Neural cell (in vitro differentiated cells): ENCODE results near the gene NGDN. TPM values are rescaled to one million over a fixed set of nuclear protein-coding genes. Genes with fewer than 3 reads are reported as not detected.

Experiments used
- H2AFZ ChIP-seq: fragments of 200-600, 300-800 bp; sonication (generic), shearing (Covaris generic); 2 replicates; pipeline ENCODE4 v1.6.0; 2014; ENCODE audit warnings: low read depth, mild to moderate bottlenecking, antibody characterized with exemption, low read length, moderate library complexity
- H3F3A ChIP-seq: fragments of 200-600 bp; shearing (Covaris generic); 2 replicates; pipeline ENCODE4 v1.6.1; 2016; ENCODE audit warnings: mild to moderate bottlenecking, moderate library complexity, mixed read lengths, antibody characterized with exemption, low read length; ENCODE audit not compliant: insufficient read depth, poor library complexity, severe bottlenecking
- H3K27ac ChIP-seq: fragments of 200-600, 300-800 bp; sonication (generic), shearing (Covaris generic); 2 replicates; pipeline ENCODE4 v1.5.1; 2014; ENCODE audit warnings: mild to moderate bottlenecking, low read length, moderate library complexity
- H3K27me3 ChIP-seq: fragments of 300-800, 200-600 bp; sonication (generic), shearing (Covaris generic); 2 replicates; pipeline ENCODE4 v1.6.0; 2014; ENCODE audit warnings: mild to moderate bottlenecking, low read depth, low read length, moderate library complexity; ENCODE audit not compliant: insufficient read depth
- H3K36me3 ChIP-seq: fragments of 300-800, 200-600 bp; sonication (generic), shearing (Covaris generic); 2 replicates; pipeline ENCODE4 v1.5.1; 2014; ENCODE audit warnings: mild to moderate bottlenecking, antibody characterized with exemption, low read length, moderate library complexity; ENCODE audit not compliant: insufficient read depth
- H3K4me2 ChIP-seq: fragments of 300-800, 200-600 bp; sonication (generic), shearing (Covaris generic); 2 replicates; pipeline ENCODE4 v1.6.0; 2014; ENCODE audit warnings: mild to moderate bottlenecking, low read length
- H3K4me3 ChIP-seq: fragments of 300-800, 200-600 bp; sonication (generic), shearing (Covaris generic); 2 replicates; pipeline ENCODE4 v1.5.1; 2014; ENCODE audit warnings: mild to moderate bottlenecking, low read length, moderate library complexity
- H3K79me2 ChIP-seq: fragments of 200-600 bp; shearing (Covaris generic); replicated peaks from 2 replicates; pipeline ENCODE4 v1.6.0; 2014; ENCODE audit warnings: mild to moderate bottlenecking, low read length, moderate library complexity; ENCODE audit not compliant: insufficient read depth
- H3K9ac ChIP-seq: fragments of 300-800, 200-600 bp; sonication (generic), shearing (Covaris generic); 2 replicates; pipeline ENCODE4 v1.6.1; 2016; ENCODE audit warnings: mild to moderate bottlenecking, low read length, mixed read lengths
- H3K9me2 ChIP-seq: fragments of 200-600 bp; shearing (Covaris generic); 2 replicates; pipeline ENCODE4 v1.6.1; 2016; ENCODE audit warnings: mild to moderate bottlenecking, low read length, mixed read lengths; ENCODE audit not compliant: insufficient read depth
- H3K9me3 ChIP-seq: fragments of 200-600, 300-800 bp; sonication (generic), shearing (Covaris generic); 2 replicates; pipeline ENCODE4 v1.6.1; 2016; ENCODE audit warnings: mild to moderate bottlenecking, mixed run types, low read length, moderate library complexity, mixed read lengths
- H4K20me1 ChIP-seq: fragments of 200-600 bp; shearing (Covaris generic); 2 replicates; pipeline ENCODE4 v1.6.1; 2016; ENCODE audit warnings: mild to moderate bottlenecking, mixed run types; ENCODE audit not compliant: insufficient read depth
- CTCF ChIP-seq: fragments of 450-650 bp; IDR thresholded peaks from 2 replicates; pipeline ENCODE4 v1.5.1; 2014; ENCODE audit warnings: antibody characterized with exemption, mild to moderate bottlenecking, moderate library complexity; ENCODE audit not compliant: poor library complexity, severe bottlenecking
- EP300 ChIP-seq: fragments of 450-650 bp; conservative IDR thresholded peaks from 2 replicates; pipeline ENCODE4 v1.6.1; 2014; ENCODE audit warnings: antibody characterized with exemption, mild to moderate bottlenecking, moderate library complexity; ENCODE audit not compliant: poor library complexity, severe bottlenecking
- EZH2 ChIP-seq: fragments of 200-600, 300-800 bp; shearing (Covaris generic), sonication (generic); IDR thresholded peaks from 2 replicates; pipeline ENCODE4 v1.6.1; 2014; ENCODE audit warnings: antibody characterized with exemption, low read length, borderline replicate concordance, mild to moderate bottlenecking; ENCODE audit not compliant: insufficient read depth, poor library complexity, severe bottlenecking
- MXI1 ChIP-seq: fragments of 450-650 bp; conservative IDR thresholded peaks from 2 replicates; pipeline ENCODE4 v1.6.1; 2014; ENCODE audit warnings: antibody characterized with exemption, mild to moderate bottlenecking; ENCODE audit not compliant: poor library complexity, severe bottlenecking
- POLR2AphosphoS5 ChIP-seq: IDR thresholded peaks from 2 replicates; pipeline ENCODE4 v1.6.1; 2012
- RAD21 ChIP-seq: fragments of 450-650 bp; conservative IDR thresholded peaks from 2 replicates; pipeline ENCODE4 v1.6.1; 2014; ENCODE audit warnings: antibody characterized with exemption, mild to moderate bottlenecking, moderate library complexity
- SMC3 ChIP-seq: fragments of 450-650 bp; conservative IDR thresholded peaks from 2 replicates; pipeline ENCODE4 v1.6.1; 2014; ENCODE audit warnings: antibody characterized with exemption, mild to moderate bottlenecking, moderate library complexity; ENCODE audit not compliant: poor library complexity
- TAF1 ChIP-seq: IDR thresholded peaks from 2 replicates; pipeline ENCODE4 v1.6.1; 2012; ENCODE audit warnings: low read depth
- polyA plus RNA-seq: library from polyadenylated mRNA; depleted of rRNA; stranded (reverse); fragments of >200 nt; gene quantifications from 2 replicates; pipeline ENCODE4 v1.2.3, GENCODE V29; 2014
- TF ChIP-seq, protein P1 (sequence below): IDR thresholded peaks from 2 replicates; pipeline ENCODE4 v1.6.1; 2012; ENCODE audit warnings: borderline replicate concordance

The NGDN gene
- polyA plus RNA-seq, 1 donor from 2014 or later = 137 TPM

DNA sequence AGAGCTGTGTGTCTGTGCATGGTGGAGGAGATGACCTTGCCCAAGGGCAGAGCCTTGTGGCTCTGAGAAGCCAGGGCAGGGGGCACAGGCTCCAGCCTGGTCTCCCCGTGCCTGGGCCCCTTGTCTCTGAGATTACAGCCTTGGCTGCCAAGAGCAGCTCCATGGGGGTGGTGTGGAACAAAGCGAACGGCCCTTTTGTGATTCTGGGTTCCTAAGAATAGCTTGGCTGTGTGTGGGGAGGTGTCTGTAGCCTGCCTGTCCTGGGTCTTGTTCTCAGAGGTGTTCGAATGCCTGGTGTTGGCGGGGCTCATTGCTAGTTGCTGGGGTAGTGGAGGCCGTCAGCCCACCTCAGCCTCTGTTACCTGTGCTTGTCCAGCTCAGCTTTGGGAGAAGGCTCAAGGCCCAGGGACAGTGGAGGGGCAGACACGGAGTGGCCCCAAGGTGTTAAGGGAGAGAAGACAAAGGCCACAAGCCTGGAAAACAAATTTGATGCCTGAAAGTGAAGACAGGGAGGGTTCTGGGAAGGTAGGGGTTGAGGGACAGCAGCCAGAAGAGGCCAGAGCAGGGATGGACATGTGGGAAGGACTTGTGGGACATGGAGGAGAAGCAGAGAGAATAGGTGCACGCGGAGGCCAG lies 26.7 kb upstream of the NGDN start:
- Histone ChIP-seq H4K20me1 (no peaks in the 10 kb centered on the region), H3K27me3 (no peaks in the 10 kb centered on the region), H3K4me3 (no peak overlapping the region), H3K36me3 (no peaks in the 10 kb centered on the region), H3K9me2 (no peaks in the 10 kb centered on the region), H2AFZ (no peak overlapping the region), H3K9ac (no peak overlapping the region), H3F3A (no peaks in the 10 kb centered on the region), H3K27ac (no peak overlapping the region), H3K79me2 (no peaks in the 10 kb centered on the region), H3K4me2 (no peak overlapping the region), H3K9me3 (no peaks in the 10 kb centered on the region)
- no peak for TF ChIP-seq EP300

DNA sequence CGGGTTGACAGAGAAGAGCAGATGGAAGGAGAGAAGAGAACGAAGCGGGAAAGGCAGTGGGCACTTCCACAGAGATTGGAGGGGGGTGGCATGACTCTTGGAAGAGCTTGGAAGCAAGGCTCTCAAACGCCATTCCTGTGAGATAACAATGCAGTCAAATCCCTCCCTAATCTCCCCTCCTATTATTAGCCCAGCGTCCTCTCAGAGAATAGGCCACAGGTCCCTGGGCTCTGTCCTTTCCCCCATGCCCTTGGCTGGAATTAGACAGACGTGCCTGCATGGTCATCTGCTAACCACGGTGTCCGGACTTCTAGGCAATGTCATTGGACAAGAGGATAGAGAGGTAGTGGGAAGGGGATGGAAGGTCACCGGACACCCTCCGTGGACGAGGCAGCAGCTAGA lies 26.1 kb upstream of the NGDN start:
- H2AFZ ChIP-seq = no peak overlapping the region
- H3K36me3 ChIP-seq = no peaks in the 10 kb centered on the region
- H3F3A ChIP-seq = no peaks in the 10 kb centered on the region
- H3K4me2 ChIP-seq = no peak overlapping the region
- no peaks in the 10 kb centered on the region for H3K79me2 ChIP-seq
- H3K27me3 ChIP-seq = no peaks in the 10 kb centered on the region
- no peaks in the 10 kb centered on the region for H4K20me1 ChIP-seq
- H3K27ac ChIP-seq = no peak overlapping the region
- H3K9me2 ChIP-seq = no peaks in the 10 kb centered on the region
- TF ChIP-seq CTCF (no peak), EZH2 (no peak), EP300 (no peak)
- TF ChIP-seq, protein P1, sequence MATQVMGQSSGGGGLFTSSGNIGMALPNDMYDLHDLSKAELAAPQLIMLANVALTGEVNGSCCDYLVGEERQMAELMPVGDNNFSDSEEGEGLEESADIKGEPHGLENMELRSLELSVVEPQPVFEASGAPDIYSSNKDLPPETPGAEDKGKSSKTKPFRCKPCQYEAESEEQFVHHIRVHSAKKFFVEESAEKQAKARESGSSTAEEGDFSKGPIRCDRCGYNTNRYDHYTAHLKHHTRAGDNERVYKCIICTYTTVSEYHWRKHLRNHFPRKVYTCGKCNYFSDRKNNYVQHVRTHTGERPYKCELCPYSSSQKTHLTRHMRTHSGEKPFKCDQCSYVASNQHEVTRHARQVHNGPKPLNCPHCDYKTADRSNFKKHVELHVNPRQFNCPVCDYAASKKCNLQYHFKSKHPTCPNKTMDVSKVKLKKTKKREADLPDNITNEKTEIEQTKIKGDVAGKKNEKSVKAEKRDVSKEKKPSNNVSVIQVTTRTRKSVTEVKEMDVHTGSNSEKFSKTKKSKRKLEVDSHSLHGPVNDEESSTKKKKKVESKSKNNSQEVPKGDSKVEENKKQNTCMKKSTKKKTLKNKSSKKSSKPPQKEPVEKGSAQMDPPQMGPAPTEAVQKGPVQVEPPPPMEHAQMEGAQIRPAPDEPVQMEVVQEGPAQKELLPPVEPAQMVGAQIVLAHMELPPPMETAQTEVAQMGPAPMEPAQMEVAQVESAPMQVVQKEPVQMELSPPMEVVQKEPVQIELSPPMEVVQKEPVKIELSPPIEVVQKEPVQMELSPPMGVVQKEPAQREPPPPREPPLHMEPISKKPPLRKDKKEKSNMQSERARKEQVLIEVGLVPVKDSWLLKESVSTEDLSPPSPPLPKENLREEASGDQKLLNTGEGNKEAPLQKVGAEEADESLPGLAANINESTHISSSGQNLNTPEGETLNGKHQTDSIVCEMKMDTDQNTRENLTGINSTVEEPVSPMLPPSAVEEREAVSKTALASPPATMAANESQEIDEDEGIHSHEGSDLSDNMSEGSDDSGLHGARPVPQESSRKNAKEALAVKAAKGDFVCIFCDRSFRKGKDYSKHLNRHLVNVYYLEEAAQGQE = no peak
- H3K9ac ChIP-seq = no peak overlapping the region
- H3K4me3 ChIP-seq = no peak overlapping the region
- no peaks in the 10 kb centered on the region for H3K9me3 ChIP-seq

DNA sequence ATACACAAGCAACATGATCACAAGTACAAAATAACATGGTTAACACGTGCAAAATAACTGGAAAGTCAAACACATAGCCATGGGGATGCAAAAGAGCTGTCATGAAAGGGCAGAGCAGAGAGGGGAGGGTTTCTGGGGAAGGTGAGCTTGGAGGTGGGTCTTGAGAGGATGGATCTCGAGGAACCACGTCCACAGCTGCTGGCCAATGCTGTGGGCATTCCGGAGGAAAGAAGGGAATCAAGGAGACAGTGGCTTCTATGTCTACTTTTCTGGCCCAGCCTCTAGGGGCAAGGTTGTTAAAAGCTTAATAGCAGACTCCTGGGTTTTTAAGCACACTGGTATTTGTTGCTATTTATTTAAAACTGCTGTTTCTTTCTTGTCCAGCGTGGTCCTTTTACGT lies 25.6 kb upstream of the NGDN start:
- Histone ChIP-seq H3K36me3 (no peaks in the 10 kb centered on the region), H3K4me2 (no peak overlapping the region), H3K9ac (no peak overlapping the region), H3K9me3 (no peaks in the 10 kb centered on the region), H3K27ac (no peak overlapping the region), H3K4me3 (no peak overlapping the region), H3F3A (no peaks in the 10 kb centered on the region), H3K27me3 (no peaks in the 10 kb centered on the region), H3K9me2 (no peaks in the 10 kb centered on the region), H4K20me1 (no peaks in the 10 kb centered on the region), H2AFZ (no peak overlapping the region), H3K79me2 (no peaks in the 10 kb centered on the region)
- TF ChIP-seq MXI1 (no peak), CTCF (no peak), EP300 (no peak), POLR2AphosphoS5 (no peak), SMC3 (no peak), RAD21 (no peak), TAF1 (no peak), EZH2 (no peak)
- TF ChIP-seq, protein P1 = no peak
